ENCODE results near the gene ZNF74.
"Not testable (repeated sequence)": the region's sequence is repeated elsewhere in the genome, so short reads cannot be mapped to it uniquely, and the experiment has no call there.

The ZNF74 gene

GRCh38 chr22:20441631-20442484, 47.9 kb downstream of the ZNF74 start:
- no peak for DNase-seq (ENCODE audit: low read depth in 2 of 3, low spot score in 2 of 3)

DNA sequence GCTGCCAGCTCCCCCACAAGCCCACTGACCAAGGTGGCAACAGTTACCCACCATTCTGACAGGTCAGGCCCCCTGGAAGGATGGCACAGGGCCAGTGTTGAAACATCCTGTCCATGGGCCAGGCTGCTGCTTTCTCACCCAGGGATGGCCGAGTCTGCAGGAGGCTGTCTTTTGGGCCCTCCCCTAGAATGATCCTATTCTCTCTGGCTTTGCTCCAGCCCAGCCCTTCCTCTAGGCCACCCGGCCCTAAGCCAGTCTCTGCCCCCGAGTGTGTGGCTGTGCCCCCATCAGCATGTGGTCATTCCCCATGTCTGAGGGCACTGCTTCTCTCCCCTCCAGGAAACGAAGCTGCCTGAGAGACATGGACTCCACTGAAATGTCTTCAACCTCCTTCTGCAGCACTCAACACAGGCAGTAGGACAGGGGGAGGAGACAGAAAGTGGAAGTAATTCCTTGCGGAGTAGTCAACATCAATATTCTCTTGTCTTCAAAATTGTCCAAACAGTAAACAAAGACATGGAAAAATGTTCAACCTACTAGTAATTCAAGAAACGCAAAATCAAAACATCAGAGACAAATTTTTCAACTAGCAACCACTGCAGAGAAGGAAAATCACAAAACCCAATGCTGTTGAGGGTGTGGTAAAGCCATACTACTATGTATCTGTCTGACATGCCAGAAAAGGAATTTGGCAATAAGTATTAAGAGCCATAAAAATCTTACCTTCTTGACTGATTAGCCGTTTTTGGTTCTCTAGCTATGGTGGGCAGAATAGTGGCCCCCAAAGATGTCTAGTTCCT, 48.7 kb downstream of the ZNF74 start:
- DNase-seq (ENCODE audit: low read depth in 2 of 3, low spot score in 2 of 3), result no peak

DNA sequence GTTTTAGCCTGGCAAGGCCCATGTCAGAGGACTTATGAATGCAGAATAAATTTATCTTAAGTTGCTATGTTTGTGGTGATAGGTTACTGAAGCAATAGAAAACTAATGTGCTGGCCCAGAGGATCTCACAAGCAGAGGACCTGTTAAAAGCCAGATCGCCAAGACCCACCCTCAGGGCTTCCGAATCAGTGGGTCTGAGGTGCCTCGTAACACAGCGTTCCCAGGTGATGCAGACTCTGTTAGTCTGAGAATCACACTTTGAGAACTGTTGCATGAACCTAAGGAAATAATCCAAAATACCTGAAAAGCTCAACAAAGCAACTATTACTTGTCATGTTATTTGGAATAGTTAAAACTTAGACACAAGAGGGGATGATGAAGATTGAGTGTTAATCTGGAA, 50.4 kb downstream of the ZNF74 start:
- no peak for DNase-seq (ENCODE audit: low read depth in 2 of 3, low spot score in 2 of 3)

- no peak for DNase-seq (ENCODE audit: low read depth in 2 of 3, low spot score in 2 of 3)
Measured at GRCh38 chr22:20446383-20446970, 52.5 kb downstream of the ZNF74 start.

DNA sequence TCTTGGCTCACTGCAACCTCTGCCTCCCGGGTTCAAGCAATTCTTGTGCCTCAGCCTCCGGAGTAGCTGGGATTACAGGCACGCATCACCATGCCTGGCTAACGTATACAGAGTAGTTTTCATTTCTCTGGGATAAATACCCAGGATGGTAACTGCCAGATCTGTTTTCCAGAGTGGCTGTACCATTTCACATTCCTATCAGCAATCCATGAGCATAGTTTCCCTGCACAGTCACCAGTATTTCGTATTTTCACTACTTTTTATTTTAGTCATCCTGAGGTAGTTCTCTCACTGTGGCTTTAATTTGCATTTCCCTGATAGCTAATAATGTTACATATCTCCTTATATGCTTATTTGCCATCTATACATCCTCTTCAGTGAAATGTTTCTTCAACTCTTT, 54.7 kb downstream of the ZNF74 start:
- DNase-seq (ENCODE audit: low read depth in 2 of 3, low spot score in 2 of 3), result no peak

- no peak for DNase-seq (ENCODE audit: low read depth in 2 of 3, low spot score in 2 of 3)
Measured at GRCh38 chr22:20449819-20450550, 56.0 kb downstream of the ZNF74 start.

DNA sequence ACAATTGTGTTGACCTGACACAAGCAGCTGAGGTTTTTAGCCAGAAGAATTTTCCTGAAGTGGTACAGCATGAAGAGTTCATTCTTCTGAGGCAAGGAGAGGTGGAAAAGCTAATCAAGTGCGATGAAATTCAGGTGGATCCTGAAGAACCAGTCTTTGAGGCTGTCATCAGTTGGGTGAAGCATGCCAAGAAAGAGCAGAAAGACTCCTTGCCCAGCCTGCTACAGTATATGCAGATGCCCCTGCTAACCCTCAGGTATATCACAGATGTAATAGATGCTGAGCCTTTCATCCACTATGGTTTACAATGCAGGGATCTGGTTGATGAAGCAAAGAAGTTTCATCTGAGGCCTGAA, 56.6 kb downstream of the ZNF74 start:
- no peak for DNase-seq (ENCODE audit: low read depth in 2 of 3, low spot score in 2 of 3)

DNA sequence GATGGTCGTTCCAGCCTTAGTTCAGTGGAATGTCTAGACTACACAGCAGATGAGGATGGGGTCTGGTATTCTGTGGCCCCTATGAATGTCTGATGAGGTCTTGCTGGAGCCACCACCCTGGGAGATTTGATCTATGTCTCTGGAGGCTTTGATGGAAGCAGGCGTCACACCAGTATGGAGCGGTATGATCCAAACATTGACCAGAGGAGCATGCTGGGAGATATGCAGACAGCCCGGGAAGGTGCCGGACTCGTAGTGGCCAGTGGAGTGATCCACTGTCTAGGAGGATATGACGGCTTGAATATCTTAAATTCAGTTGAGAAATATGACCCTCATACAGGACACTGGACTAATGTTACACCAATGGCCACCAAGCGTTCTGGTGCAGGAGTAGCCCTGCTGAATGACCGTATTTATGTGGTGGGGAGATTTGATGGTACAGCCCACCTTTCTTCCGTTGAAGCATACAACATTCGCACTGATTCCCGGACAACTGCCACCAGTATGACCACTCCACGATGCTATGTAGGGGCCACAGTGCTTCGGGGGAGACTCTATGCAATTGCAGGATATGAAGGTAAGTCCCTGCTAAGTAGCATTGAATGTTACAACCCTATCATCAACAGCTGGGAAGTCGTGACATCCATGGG, 57.3 kb downstream of the ZNF74 start:
- not testable (repeated sequence) for DNase-seq (ENCODE audit: low read depth in 2 of 3, low spot score in 2 of 3)

DNA sequence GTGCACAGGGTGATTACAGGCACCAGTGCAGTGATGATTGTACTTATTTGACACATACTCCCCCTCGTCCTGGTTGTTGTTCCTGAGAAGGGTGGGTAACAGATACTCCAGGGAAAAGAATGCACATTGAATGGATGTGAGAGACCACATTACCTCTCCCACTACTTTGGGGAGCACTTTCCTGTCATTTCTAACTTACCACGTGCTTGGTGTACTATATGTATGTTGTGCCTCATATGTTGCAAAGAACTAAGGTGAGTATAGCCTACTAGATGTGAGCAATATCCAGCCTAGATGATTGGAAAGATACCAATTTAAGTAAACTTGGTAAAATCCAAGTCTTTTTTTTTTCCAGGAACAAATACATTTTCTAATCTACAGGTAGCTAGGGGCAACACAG, 58.0 kb downstream of the ZNF74 start:
- no peak for DNase-seq (ENCODE audit: low read depth in 2 of 3, low spot score in 2 of 3)

- DNase-seq (ENCODE audit: low read depth in 2 of 3, low spot score in 2 of 3), result no peak
Measured at GRCh38 chr22:20453222-20453621, 59.3 kb downstream of the ZNF74 start.

- DNase-seq (ENCODE audit: low read depth in 2 of 3, low spot score in 2 of 3), result no peak
Measured at GRCh38 chr22:20455709-20456063, 61.7 kb downstream of the ZNF74 start.

DNA sequence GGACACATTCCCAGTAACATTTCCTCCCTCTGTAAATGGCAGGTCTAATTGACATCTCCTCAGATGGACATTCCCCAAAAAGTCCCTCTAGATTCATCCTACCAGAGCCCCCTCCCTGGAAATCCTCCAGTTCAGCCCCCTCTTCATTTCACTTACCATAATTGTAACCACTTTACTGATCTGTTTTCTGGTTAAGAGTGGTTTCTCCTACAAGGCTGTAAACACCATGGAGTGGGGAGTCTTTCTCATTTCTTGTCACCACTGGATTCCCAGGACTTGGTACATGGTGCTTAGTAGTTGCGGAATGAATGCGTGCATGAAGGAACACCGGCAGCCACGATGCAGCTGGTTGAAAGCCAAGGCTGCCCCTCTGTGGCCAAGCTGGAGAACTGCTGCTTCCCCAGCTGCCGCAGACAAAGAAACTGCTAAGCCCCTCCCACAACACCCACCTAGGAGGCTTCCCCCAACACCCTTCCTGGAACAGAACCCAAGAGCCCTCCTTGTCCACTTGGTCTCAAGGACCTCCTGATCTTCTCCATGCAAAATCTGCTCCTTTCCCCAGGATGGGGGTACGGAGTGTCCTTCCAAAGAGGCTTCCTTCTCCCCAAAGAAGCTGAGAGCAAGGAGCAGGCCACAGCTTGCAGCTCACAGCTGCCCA, 62.2 kb downstream of the ZNF74 start:
- DNase-seq (ENCODE audit: low read depth in 2 of 3, low spot score in 2 of 3), result peak; percentile 41 to 52 (median 44)

DNA sequence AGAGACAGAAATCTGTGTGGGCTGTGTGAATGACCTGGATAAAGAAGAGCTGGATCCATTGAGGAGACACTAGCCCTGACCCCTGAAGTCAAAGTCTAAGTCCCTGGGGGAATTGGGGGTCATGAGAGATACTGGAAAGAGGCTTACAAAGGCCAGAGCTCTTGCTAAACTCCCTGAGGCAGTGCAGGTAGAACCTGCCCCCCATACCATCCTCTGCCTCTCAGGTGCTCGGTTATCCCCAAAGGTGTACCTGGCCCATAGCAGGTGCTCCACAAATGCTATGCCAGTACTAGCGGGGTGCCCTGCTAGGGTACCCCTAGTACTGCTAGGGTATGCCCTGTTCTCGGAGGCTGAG, 62.7 kb downstream of the ZNF74 start:
- DNase-seq (ENCODE audit: low read depth in 2 of 3, low spot score in 2 of 3), result no peak

DNA sequence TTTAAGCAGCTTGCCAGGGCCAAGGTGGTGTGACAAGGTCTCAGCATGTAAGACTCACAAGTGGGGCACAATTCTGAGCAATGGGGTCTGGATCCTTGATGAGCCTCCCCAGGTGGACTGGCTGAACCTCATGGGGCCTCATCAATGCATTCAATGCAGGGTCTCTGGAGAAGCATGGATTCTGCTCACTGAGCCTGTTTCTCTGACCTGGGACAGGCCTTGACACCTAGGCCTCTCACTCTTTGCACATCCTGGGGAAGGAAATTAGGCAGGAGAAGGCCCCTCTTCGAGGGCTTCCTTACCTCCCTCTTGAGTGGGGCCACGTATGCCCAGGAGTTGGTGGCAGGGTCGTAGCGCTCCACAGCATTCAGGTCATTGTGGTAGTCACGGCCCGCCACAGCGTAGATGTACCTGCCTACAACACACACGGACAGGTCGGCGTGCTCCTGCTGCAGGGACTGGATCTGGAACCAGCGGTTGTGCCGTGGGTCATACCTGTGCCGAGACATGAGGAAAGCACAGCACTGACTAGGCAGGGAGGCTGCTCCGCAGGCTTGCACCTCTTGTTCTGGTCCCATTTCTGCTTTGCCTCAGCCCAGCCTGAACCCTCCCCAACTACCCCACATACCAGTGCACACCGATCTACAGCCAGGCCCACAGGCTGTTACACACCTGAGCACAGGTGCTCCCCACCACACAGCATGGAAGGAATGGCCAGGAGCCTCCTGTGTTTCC, 63.7 kb downstream of the ZNF74 start:
- DNase-seq (ENCODE audit: low read depth in 2 of 3, low spot score in 2 of 3), result no peak
